HG03565 (cell line): ENCODE data around the gene RTCB.

ENCODE experiments used
- ATAC-seq: cut with Tn5 transposase; IDR thresholded peaks from one replicate; pipeline ENCODE4 v1.9.1; 2021; ENCODE audit warnings: mild to moderate bottlenecking, moderate library complexity; ENCODE audit not compliant: unreplicated experiment

RTCB gene

GRCh38 chr22:32340411-32340810, 71.6 kb downstream of the RTCB start:
- no peak for ATAC-seq

- ATAC-seq = no peak
Observed at GRCh38 chr22:32339190-32340012, 72.6 kb downstream of the RTCB start.

GRCh38 chr22:32338757-32339156, 73.3 kb downstream of the RTCB start:
- no peak for ATAC-seq
